GM12878 (cell line): ENCODE measurements around the gene IRAK2.

ENCODE experiments used
- GABPA ChIP-seq: IDR thresholded peaks from 2 replicates; pipeline ENCODE4 v1.6.1; 2014; ENCODE audit warnings: antibody characterized with exemption, low read depth, mild to moderate bottlenecking, inconsistent platforms
- POLR2A ChIP-seq: IDR thresholded peaks from 2 replicates; pipeline ENCODE4 v1.6.1; 2011; ENCODE audit warnings: low read depth, mild to moderate bottlenecking, low read length
- SPI1 ChIP-seq: IDR thresholded peaks from 2 replicates; pipeline ENCODE4 v1.6.1; 2011; ENCODE audit warnings: low read depth, mild to moderate bottlenecking, low read length, moderate library complexity, borderline replicate concordance; ENCODE audit not compliant: insufficient read depth
- TF ChIP-seq, protein P1 (sequence below), 3 experiments: IDR thresholded peaks in 2 of 3; conservative IDR thresholded peaks in 1 of 3; 2 replicates each; pipeline ENCODE4 v1.5.1; 2011; ENCODE audit warnings: low read depth in 3 of 3, low read length in 3 of 3, mild to moderate bottlenecking in 3 of 3, control low read depth in 2 of 3, moderate library complexity in 2 of 3, inconsistent platforms in 1 of 3, mixed read lengths in 1 of 3; ENCODE audit not compliant: control insufficient read depth in 2 of 3, insufficient read depth in 1 of 3; ENCODE audit errors: extremely low read depth in 1 of 3
- TF ChIP-seq, protein P2 (sequence below): IDR thresholded peaks from 2 replicates; pipeline ENCODE4 v1.6.1; 2011; ENCODE audit warnings: borderline replicate concordance, low read depth, mild to moderate bottlenecking, moderate library complexity, mixed read lengths, low read length; ENCODE audit not compliant: insufficient read depth; ENCODE audit errors: extremely low read length

GRCh38 chr3:10162185-10162584, 2.5 kb upstream of the IRAK2 start:
- TF ChIP-seq, protein P1, sequence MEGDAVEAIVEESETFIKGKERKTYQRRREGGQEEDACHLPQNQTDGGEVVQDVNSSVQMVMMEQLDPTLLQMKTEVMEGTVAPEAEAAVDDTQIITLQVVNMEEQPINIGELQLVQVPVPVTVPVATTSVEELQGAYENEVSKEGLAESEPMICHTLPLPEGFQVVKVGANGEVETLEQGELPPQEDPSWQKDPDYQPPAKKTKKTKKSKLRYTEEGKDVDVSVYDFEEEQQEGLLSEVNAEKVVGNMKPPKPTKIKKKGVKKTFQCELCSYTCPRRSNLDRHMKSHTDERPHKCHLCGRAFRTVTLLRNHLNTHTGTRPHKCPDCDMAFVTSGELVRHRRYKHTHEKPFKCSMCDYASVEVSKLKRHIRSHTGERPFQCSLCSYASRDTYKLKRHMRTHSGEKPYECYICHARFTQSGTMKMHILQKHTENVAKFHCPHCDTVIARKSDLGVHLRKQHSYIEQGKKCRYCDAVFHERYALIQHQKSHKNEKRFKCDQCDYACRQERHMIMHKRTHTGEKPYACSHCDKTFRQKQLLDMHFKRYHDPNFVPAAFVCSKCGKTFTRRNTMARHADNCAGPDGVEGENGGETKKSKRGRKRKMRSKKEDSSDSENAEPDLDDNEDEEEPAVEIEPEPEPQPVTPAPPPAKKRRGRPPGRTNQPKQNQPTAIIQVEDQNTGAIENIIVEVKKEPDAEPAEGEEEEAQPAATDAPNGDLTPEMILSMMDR (IDR thresholded peaks at IDR 0.05 in 2 of 3, conservative IDR thresholded peaks at IDR 0.05 in 1 of 3; ENCODE audit: control insufficient read depth in 2 of 3, extremely low read depth in 1 of 3, insufficient read depth in 1 of 3, low read depth in 3 of 3, low read length in 3 of 3) = no peak; a peak in 1 of 6 replicates
- TF ChIP-seq SPI1 (no peak), POLR2A (no peak), GABPA (no peak)
- TF ChIP-seq, protein P2, sequence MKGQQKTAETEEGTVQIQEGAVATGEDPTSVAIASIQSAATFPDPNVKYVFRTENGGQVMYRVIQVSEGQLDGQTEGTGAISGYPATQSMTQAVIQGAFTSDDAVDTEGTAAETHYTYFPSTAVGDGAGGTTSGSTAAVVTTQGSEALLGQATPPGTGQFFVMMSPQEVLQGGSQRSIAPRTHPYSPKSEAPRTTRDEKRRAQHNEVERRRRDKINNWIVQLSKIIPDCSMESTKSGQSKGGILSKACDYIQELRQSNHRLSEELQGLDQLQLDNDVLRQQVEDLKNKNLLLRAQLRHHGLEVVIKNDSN = no peak
